GM12801 (cell line): ENCODE measurements around the gene KRT74.

Experiments used
- TF ChIP-seq, protein P1 (sequence below): IDR thresholded peaks from one replicate; pipeline ENCODE4 v1.5.1; 2011; ENCODE audit warnings: control low read depth; ENCODE audit not compliant: insufficient read length; ENCODE audit errors: extremely low read depth

Gene KRT74

DNA sequence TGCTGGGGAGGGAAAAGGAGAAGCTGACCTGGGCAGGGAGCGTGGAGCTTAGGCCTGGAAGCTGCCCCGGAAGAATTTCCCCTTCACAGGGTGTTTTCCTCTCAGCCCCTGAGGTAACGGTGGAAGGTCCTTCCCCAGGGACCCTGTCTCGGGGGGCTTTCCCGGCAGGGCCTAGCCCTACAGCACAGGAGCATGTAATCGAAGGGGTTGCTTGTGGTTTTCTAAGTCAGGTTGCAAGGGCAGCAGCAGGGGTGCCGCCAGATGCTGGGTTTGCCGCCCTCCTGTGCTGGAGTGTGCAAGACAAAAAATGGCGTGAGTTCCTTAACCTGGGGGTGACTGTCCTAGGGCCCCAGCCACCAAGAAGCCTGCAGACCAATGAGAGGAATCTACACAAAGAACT lies 1.6 kb upstream of the KRT74 start:
- TF ChIP-seq, protein P1, sequence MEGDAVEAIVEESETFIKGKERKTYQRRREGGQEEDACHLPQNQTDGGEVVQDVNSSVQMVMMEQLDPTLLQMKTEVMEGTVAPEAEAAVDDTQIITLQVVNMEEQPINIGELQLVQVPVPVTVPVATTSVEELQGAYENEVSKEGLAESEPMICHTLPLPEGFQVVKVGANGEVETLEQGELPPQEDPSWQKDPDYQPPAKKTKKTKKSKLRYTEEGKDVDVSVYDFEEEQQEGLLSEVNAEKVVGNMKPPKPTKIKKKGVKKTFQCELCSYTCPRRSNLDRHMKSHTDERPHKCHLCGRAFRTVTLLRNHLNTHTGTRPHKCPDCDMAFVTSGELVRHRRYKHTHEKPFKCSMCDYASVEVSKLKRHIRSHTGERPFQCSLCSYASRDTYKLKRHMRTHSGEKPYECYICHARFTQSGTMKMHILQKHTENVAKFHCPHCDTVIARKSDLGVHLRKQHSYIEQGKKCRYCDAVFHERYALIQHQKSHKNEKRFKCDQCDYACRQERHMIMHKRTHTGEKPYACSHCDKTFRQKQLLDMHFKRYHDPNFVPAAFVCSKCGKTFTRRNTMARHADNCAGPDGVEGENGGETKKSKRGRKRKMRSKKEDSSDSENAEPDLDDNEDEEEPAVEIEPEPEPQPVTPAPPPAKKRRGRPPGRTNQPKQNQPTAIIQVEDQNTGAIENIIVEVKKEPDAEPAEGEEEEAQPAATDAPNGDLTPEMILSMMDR = no peak

DNA sequence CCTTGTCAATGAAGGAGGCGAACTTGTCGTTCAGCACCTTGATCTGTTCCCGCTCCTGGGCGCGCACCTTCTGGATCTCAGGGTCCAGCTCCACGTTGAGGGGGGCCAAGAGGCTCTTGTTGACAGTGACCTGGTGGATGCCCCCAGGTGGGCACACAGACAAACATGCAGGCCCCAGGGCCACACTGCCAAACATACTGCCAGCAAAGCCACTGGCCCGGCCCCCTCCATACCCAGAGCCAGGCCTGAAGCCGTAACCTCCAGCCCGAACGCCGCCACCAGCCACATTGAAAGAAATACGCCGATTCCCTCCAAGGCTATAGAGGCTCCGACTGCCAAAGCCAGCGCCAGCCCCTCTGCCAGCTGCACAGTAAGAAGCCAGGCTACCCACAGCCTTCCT lies 337 bp downstream of the KRT74 start:
- TF ChIP-seq, protein P1 = no peak

DNA sequence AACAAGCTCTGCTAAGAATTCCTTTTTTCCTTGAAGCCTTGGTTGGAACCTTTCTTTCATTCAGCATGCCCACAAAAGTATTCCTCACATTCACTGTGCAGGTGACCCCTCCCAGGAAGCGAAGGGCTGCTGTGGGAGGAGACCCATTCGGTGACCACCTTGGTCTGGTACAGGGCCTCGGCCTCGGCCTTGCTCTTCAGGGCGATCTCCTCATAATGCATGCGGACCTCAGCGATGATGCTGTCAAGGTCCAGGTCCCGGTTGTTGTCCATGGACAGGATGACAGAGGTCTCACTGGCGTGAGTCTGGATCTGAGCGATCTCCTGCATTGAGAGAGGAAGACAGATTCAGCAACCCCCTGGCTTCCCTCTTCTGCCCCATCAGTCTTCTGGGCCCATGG lies 3.1 kb downstream of the KRT74 start:
- TF ChIP-seq, protein P1 = no peak

DNA sequence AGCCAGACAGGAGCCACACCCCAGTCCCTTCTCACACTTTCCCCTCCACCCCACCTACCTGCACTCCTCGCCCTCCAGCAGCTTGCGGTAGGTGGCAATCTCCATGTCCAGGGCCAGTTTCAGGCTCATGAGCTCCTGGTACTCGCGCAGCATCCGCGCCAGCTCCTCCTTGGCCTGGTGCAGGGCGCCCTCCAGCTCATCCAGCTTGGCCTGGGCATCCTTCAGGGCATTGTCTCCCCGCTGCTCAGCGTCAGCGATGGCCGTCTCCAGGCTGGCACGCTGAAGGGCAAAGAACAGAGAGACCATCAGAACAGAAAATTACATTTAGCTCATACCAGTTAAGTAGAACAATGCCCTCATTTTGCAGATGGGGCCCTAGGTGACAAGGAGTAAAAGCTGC lies 5.5 kb downstream of the KRT74 start:
- TF ChIP-seq, protein P1 = no peak

DNA sequence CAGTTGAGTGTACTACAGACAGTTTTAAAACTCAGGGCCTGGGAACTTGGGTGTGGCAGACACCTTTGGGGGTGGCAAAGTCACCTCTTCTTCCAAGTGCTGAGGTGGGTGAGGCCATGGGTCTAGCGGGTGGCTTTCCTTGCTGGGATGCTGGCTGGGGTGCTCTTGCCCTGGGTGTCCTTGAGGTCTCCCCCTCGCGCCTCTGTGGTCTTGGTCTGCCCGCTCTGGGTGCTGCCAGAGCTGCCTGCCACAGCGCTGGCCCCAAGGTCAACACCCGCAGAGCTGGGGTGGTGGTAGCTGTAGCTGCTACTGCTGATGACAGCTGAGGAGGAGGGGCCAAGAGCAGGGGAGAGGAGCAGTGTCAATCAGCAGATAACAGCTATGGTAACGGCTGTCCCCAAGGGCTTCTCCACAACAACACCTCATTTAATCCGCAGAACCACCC lies 6.8 kb downstream of the KRT74 start:
- TF ChIP-seq, protein P1 = no peak

DNA sequence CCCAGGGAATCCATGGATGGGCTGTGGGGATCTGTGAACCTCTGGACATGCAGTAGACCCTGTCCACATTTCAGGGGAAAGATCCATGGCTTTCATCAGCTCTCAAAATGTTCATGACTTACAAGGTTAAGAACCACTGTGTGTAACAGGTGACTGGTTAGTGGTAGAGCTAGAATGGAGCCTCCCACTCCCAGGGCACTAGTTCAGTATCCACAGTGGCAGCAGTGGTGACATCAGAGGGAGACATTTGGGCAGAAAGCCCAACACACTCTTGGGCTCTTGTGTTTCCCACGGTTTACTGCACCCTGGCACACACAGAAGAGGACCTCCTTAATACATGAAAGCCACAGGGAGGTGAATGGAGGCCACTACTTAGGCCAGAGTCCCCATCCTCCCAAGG lies 9.1 kb downstream of the KRT74 start:
- TF ChIP-seq, protein P1 = no peak

DNA sequence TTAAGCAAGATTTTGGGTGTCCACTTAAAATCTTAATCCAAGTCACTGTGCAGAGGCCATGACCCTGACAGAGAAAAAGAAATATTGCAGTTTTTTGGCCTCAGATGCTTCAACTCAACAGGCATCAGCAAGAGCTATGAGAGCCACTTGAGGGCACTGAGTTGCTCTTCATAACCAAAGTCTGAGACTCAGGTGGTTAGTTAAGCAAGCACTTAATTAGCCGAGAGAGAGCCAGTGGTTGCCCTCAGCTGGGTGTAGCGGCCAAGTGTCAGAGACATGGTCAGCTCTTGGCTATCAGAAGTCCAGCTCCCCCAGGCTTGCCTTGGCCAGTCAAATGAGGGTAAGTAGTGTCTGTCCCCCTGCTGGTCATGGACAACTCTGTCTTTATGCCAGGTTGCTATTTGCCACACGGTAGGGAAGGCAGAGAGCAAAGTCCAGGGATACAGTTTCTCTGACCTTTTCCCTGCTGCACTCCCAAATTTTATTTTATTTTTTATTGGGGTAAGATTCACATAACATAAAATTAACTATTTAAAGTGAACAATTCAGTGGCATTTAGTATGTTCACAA lies 11.7 kb downstream of the KRT74 start:
- TF ChIP-seq, protein P1 = no peak
